Hematopoietic multipotent progenitor cell (in vitro differentiated cells): ENCODE measurements around the gene CIT. TPM values are rescaled to one million over a fixed set of nuclear protein-coding genes. Genes with fewer than 3 reads are reported as not detected.

Source experiments
- DNase-seq, 3 donors: peaks; one replicate each; pipeline ENCODE4 v3.0.0-alpha.2; 2011 to 2015; ENCODE audit warnings: low read depth in 2 of 3, low spot score in 2 of 3
- total RNA-seq: library from RNA; depleted of rRNA; stranded (reverse); fragments of >200 nt; gene quantifications from one replicate; pipeline ENCODE4 v1.2.3, GENCODE V29; 2012

The CIT gene
- total RNA-seq, 1 donor: 4.6 TPM

DNA sequence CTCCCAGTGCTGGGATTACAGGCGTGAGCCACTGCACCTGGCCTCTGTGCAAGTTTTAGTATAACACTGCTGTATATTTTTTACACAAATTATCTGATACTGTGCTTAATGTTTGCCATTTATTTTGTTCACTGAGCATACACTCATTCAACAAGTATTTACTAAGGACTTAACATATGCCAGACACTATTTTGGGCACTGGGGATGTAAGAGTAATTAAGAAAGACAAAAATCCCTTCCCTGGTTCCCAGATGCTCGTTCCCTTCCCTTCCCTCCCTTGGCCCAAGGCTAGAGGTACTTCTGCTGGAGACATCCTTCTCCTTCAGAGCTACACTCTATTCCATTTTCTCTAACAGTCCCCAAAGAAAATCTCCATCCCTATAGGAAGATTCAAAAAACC, 12.5 kb downstream of the CIT start:
- no peak for DNase-seq

DNA sequence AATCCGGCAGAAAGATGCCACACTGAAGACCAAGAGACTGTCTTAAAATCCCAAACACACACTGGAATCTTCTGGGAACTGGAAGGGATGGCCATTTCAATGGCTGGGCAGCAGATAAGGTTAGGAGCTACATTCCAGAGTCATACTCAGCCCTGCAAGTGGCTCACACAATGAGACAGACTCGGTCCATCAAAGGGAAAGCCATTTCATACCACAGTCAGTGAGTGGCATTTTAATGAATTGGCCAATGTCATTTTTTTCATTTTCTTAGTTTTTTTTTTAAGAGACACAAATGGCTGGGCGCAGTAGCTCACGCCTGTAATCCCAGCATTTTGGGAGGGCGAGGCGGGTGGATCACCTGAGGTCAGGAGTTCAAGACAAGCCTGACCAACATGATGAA, 17.9 kb downstream of the CIT start:
- DNase-seq: no peak

DNA sequence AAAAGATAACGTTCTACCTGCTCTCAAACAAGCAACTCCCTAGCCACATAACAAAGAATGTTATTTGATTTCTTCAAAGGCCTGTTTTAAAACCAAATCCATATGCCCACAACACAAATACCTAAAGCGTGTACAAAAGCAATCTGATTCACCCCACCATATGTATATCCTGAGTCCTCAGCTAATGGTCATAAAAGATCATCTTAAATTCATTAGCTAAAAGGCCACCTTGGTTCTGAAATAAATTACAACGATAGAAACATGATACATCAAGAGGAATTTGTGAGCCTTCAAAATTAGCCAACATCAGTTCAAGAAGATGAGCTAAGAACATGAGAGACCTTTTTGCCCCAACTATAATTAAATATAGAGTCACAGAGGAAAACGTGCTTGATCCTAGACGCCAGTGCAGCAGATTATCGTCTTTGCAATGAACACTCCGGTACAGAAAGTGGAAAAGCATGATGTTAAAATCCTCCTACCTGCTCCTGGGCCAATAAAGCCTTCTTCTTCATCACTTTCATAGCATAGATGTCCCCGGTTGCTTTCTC, 20.0 kb downstream of the CIT start:
- no peak for DNase-seq

DNA sequence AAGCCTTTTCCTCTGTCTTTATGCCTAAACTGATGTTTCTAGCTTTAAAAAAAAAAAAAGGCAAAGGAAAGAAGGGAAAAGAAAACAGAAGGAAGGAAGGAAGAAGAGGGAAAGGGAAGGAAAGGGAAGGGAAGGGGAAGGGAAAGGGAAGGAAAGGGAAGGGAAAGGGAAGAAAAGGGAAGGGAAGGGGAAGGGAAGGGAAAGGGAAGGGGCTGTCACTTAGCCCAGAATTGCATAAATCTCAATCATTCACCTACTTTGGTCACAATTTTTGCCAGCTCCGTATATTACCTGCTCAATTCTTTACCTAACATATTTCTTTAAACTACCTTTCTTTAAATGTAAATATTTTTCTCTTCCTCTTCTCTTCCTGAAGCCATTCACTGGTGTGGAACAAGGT, 26.8 kb downstream of the CIT start:
- DNase-seq: no peak

DNA sequence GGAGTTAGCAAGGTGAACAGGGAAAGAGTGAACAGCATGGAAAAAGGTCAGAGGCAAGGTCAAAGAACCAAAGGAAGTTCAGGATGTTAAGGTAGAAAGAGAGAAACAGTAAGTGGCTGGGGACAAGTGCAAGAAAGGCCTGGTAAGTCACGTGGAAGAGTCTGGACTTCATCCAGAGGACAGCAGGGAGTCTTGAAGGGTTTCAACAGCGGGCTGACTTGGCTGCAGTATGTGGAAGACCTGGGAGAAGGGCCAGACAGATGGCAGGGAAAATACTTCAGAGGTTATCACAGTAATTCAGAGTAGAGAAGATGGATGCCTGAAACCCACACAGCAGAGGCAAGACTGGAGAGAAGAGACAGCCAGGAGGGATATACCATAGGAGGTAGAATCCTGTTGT, 34.0 kb downstream of the CIT start:
- no peak for DNase-seq

DNA sequence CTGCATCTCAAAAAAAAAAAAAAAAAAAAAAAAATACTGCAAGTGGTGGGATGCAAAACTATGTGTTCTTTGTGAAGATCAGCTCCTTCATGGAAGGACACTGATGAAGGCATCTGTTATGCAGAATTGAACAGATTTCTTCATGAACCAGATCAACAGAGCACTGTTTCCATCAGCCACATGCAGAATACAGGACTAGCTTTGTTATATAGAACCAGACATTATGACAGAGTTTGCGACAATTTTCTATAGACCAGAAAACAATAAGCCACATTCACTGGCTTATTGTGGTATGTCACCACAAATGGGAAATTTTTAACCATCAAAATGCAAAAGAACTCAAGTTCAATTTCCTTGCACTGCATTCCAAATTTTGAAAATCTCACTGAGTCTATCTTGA, 34.7 kb downstream of the CIT start:
- no peak for DNase-seq

DNA sequence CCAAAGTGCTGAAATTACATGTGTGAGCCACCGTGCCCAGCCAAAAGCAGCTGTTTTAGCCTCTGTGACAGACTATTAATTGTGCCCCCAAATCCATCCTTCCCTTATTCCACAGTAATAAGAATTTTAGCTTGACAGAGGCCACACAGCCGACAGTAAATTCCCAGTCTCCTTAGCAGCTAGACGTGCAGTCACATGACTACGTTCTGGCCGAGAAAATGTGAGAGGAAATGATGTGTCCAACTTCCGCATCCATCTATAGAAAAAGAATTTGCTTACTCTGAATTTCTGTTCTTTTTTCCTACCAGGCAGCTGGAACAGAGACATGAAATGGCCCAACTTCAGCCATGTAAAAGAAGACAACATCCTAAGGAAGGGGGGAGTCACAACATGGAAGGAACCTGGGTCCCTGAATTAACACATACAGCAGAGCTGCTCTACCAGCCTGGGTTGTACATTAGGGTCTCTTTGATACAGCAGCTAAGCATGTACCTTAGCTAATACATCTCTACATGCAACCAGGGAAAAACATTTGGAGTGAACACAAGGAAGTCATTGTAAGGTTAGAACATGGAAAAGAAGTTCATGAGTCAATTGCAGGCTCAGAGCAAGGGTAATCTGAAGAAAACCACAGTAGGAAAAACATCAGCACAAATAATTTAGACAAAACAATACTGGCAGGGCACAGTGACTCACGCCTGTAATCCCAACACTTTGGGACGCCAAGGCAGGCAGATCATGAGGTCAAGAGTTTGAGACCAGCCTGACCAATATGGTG, 35.5 kb downstream of the CIT start:
- no peak for DNase-seq

DNA sequence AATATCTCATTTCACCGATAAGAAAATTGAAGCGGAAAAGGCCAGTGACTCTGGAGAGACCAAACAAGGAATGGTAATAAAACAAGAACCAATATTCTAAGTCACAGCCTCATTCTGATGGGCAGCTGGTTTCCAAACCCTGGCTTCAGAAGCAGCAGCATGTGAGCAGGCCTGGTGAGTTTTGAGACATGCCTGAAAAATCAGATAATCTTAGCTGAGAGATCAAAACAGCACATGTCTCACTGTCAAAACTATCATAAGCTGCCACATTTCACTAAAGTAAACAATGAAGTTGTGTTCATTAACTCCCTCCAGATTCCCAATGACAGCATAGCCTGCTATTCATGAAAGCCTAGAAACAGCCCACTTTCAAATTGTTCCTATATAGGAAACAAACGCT, 36.5 kb downstream of the CIT start:
- DNase-seq: no peak

DNA sequence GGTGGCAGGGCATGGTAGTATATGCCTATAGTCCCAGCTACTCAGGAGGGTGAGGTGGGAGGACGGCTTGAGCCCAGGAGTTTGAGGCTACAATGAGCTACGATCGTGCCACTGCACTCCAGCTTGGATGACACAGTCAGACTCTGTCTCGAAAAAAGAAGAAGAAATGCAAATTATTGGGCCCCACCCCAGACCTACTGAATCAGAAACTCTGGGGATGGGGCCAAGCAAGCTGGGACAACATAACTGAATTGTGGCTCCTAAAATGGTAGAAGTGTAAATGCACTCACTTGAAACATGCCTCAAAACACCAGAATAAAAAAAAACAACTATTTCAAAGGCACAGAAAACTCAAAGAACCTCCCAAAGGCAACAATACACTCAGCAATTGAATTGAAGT, 37.0 kb downstream of the CIT start:
- DNase-seq: no peak

DNA sequence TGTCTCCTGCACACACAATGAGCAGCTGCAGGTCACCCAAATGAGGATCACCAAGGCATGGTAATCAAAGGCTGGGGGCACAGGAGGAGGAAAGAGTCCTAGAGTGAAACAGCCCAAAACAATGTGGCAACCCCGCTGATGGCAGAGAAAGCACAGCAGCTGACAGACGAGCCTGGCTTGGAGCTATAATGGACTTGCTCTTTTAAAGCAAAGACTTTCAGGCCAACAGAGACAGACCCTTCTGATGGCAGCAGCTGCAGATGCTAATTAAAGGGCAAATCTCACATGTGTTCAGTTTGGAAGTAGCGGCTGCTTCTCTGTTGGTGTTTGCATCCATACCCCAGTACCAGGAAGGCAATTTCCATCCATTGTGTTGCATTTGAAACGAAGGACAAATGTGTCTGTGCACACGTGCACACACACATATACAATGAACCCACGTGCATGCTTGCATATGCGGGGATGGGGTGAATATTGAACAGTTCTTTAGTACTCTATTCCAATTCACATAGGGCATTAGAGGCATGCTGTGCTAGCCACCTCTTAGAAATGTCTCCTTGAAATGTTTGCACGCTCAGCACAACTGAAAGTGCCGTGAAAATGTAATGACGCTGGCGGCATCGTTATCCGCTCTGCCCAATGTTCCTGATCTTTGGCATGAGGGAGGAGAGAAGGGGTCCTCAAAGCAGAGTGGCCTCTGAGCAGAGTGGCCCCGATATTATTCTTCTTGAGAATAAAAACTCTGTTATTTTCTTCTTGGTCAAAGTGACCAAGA, 38.1 kb downstream of the CIT start:
- DNase-seq: no peak

DNA sequence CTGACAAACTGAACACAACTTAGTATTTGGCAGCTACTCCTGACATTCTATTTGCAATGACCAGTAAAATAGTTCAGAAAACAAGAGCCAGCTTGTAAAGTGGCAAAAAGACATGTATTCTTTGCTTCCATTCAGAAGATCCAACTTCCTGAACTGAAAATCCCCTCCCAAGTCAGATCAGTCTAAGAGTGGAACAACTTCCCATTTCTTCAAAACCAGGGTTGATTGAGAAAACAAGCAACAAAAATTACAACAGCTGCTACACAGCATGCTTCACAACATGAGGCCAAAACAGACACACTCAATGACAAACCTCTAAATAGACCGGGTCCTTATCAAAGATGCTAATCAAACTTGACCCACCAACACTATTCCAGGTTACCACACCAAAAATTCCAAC, 40.3 kb downstream of the CIT start:
- no peak for DNase-seq

DNA sequence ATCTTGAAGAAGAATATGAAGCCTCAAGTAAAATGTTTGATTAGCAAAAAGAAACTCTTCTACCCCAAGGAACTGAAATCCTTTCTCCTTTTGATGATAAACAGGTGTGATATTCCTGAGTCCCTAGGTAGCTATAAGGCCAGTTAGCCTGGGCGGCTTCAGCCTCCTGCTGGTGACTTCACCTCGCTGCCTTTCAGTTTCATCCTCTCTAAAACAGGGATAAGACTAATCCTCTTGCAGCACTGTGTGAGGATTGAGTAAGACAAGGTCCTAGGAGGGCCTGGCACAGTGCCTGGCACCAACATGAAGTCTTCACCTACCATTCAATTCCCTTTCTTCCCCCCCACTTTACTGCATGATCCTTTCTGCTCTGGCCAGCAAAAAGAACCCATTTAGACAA, 42.1 kb downstream of the CIT start:
- no peak for DNase-seq

DNA sequence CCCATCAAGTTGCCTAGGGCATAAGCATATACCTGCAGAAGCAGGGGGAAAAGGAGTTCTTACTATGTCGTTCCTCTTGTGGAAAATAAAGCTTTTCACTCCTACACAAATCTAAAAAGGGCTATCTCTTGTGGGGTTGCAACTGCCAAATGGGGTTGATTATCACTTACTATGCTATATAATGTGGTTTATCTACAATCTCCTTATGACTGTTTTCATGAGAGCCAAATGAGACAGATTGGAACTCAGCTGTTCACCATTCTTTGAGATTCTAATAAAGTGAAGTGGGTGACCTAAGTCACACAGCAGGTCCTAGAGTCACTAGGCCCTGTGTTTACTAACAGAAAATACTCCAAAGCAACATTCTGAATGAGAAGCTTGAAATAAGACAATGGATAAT, 47.7 kb downstream of the CIT start:
- DNase-seq: no peak

DNA sequence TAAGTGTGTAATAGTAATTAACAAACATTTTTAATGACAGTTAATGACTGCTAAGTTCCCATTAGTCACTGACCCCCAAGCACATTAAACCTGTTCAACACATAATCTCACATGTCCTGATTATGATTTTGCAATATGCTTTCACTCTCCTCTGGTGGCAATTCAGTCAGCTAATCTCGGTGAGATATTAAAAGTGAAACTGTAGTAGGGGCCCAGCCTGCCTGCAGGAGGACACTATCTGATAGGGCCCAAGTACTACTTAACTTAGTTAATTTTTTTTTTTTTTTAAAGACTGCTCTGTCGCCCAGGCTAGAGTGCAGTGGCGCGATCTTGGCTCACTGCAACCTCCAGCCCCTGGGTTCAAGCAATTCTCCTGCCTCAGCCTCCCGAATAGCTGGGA, 48.8 kb downstream of the CIT start:
- DNase-seq: no peak

DNA sequence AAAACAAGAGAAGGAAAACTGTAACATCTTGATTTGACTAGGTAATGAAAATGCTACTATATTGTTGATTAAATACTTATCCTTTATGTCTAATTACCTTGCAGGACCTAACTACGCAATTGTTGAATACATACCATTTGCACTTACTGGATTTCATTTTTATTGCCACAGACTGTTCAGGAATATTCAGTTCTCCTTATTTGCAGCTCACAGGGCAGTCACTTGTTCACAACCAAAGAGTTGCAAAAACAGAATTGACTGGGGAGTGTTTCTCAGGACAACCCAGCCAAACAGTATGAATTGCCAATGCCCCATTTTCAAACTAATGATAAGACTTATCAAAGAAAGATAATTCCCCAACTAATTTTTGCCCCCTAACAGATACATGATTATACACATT, 49.4 kb downstream of the CIT start:
- no peak for DNase-seq

DNA sequence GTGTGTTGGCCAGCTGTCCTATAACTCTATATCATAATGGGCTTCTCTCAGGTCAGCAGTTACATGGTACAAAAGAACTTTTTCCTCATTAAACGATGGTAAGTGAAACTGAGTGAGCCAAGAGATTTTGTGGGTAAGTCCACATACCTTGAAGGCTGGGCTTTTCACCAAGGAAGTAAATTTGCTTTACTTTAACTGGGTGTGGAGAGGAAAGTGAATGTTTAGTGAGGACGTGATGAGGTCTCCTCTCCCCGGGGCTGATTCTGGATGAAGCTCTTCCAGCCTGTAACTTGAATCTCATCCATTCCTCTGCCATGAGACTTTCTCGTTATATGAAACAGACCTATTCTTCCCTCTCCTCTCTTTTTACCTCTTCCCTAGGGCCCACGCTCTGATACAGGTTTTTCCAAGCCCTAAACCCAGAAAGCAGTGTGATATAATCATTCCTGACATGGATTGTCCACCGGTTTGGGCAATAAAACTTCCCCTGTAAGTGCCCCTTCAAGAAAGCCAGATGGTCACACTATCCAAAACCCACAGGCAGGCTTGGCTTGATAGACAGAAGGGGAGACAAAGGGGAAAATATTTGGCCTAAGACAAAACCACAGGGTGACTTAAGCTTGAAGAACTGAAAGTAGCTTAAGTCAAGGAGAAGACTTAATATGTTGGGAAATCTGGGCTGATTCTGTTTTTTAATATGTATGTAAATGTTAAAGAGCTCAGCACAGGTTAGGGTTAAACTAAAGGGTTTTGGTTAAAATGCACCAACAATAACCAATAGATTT, 50.3 kb downstream of the CIT start:
- DNase-seq: no peak

DNA sequence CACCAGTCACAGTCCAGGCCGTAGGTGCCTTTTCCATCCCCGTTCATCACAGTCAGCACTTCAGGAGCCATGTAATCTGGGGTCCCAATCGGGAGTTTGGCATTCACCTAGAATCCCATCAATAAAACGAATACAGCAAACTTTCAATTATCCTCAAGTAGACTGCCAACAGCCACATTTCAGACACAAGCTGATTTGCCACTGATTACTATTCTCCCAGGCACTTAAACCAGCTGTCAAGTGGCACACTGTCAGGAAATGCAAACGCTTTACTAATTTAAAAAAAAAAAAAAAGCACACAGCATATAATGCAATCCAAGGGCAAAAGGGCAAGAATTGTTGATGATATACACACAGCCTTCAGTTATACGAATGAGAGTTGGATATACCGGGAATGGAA, 51.9 kb downstream of the CIT start:
- DNase-seq: no peak

DNA sequence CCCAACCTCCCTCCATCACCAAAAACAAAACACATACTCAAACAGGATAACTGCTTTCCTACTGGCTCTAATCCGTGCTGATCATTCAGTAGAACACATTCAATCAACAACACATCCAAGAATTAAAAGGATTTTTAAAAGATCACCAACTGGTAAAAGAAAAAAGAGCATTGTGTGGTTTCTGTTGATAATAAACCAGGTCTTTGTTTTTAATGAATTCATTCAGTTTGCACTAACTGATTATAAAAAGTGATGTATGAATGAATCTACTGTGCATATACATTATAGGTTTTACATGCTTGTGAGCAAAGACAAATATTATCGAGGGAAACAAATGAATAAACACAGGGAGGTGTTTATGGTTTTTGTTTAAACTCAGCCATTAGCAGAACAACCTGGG, 55.1 kb downstream of the CIT start:
- no peak for DNase-seq

DNA sequence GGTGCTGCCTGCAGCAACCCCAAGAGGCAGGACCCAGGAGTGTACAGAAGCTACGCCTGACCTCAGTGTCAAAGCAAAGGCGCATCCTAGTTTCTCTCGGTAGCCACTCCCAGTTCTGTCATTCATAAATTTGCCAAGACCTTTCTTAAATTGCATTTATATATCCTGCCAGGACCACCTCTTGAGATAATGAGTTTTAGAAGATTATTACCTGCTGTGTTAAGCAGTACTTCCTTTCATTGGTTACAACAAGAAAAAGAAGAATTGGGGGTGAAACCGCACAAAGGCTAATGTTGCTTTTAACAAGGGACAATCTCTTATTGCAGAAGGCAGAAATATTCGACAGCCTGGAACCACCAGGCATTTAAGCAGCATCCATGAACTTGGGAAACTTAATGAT, 57.8 kb downstream of the CIT start:
- no peak for DNase-seq

DNA sequence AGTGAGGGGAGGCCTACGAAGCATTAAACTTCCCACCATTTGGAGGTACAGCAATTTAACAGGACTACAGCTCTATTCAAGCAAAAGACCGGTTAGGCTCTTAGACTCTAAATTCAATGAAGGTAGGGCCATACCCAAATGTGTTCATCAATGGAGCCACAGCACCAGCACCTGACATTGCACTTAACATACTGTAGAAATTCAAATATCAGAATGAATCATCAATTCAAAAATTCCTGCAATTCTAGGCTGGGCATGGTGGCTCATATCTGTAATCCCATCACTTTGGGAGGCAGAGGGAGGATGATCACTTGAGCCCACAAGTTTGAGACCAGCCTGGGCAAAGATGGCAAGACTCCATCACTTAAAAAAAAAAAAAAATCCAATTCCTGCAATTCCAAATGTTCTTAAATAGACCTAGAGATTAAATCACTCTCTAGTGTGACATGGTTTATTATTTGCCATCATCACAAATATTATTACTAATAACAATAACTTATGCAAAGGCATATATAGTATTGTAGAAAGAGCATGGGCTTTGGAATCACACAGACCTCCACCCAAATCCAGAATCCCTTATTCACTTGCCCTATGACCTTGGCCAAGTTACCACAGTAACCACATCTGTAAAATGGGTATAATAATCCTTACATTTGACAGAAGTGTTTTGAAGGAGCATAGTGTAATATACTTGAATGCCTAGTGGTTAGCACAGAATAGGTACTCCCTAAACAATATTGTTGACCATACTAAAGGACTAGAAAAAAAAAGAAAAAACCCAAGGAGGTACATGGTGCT, 59.4 kb downstream of the CIT start:
- DNase-seq: no peak

DNA sequence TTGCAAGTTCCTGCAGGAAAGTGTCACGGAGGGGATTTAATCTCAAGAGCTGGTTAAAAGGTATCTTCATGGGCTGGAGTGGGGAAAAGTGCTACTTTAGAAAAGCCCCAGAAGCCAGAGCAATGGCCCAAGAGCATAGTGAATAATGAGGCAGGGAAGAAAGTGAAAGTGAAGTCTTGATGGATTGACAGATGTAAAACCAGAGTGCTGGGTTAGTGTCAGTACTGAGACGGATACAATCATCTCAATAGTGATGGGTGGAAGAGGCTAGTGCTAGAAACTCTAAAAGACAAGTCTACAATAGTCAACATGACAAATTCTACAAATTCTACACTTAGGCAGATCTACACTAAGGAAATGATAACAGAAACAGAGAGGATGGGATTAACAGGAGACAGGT, 68.1 kb downstream of the CIT start:
- no peak for DNase-seq
